A673 (cell line): Measurements from ENCODE around the gene SLC38A3. TPM values are rescaled to one million over a fixed set of nuclear protein-coding genes. Genes with fewer than 3 reads are reported as not detected.

ENCODE experiments used
- BruUV-seq: library from RNA; stranded (reverse); fragments of 400-500 nt; replicated peaks from 2 replicates; lab custom pipeline; 2021; lab: Mats Ljungman, UMichigan
- CTCF ChIA-PET: fragments of 300-600 bp; sonication (Branson Sonifier 250); formaldehyde crosslinking; loops from one replicate; lab custom pipeline; 2022; ENCODE audit warnings: antibody characterized with exemption; lab: Charles Lee
- POLR2A ChIA-PET: fragments of 300-600 bp; sonication (Branson Sonifier 250); formaldehyde crosslinking; loops from one replicate; lab custom pipeline; 2022; ENCODE audit warnings: antibody characterized with exemption; ENCODE audit not compliant: low non-redundant PET; lab: Charles Lee
- DNase-seq: peaks from one replicate; pipeline ENCODE4 v3.0.0-alpha.2; 2015; ENCODE audit warnings: low spot score
- H3K27ac ChIP-seq: fragments of 200-600 bp; sonication (generic); 2 replicates; pipeline ENCODE4 v1.5.1; 2016; ENCODE audit warnings: mixed run types, low read depth, mild to moderate bottlenecking, mixed read lengths, antibody characterized with exemption, low read length; ENCODE audit not compliant: poor library complexity, severe bottlenecking
- H3K27me3 ChIP-seq: fragments of 200-600 bp; sonication (generic); replicated peaks from 2 replicates; pipeline ENCODE4 v1.6.1; 2017; ENCODE audit warnings: mixed run types, low read depth, mild to moderate bottlenecking, mixed read lengths, antibody characterized with exemption, low read length; ENCODE audit not compliant: insufficient read depth, poor library complexity
- H3K36me3 ChIP-seq: fragments of 200-600 bp; sonication (generic); 2 replicates; pipeline ENCODE4 v1.6.1; 2016; ENCODE audit warnings: mixed run types, mild to moderate bottlenecking, mixed read lengths, antibody characterized with exemption, low read length; ENCODE audit not compliant: insufficient read depth, poor library complexity, severe bottlenecking
- H3K4me1 ChIP-seq: fragments of 200-600 bp; sonication (generic); 2 replicates; pipeline ENCODE4 v1.6.1; 2017; ENCODE audit warnings: mixed run types, mild to moderate bottlenecking, mixed read lengths, antibody characterized with exemption, low read length; ENCODE audit not compliant: insufficient read depth, poor library complexity, severe bottlenecking
- H3K4me3 ChIP-seq: fragments of 200-600 bp; sonication (generic); 2 replicates; pipeline ENCODE4 v1.5.1; 2016; ENCODE audit warnings: low read depth, mixed run types, mild to moderate bottlenecking, mixed read lengths, low read length; ENCODE audit not compliant: poor library complexity, severe bottlenecking
- H3K9me3 ChIP-seq: fragments of 200-600 bp; sonication (generic); 2 replicates; pipeline ENCODE4 v1.6.1; 2016; ENCODE audit warnings: mixed run types, low read depth, mild to moderate bottlenecking, mixed read lengths, antibody characterized with exemption, low read length; ENCODE audit not compliant: poor library complexity, severe bottlenecking
- EZH2 ChIP-seq: fragments of 200-600 bp; sonication (generic); IDR thresholded peaks from 2 replicates; pipeline ENCODE4 v1.6.1; 2017; ENCODE audit warnings: borderline replicate concordance, low read depth, mild to moderate bottlenecking, mixed read lengths, antibody characterized with exemption, low read length; ENCODE audit not compliant: poor library complexity, severe bottlenecking
- intact Hi-C: fragments of 100-400 bp; cut with micrococcal nuclease; formaldehyde crosslinking; loops from one replicate; pipeline ENCODE4 v1.10.0; 2022; ENCODE audit not compliant: unreplicated experiment
- total RNA-seq: library from RNA; stranded (reverse); gene quantifications from 2 replicates; pipeline ENCODE4 v1.2.3, GENCODE V29; 2021
- TF ChIP-seq, protein P1 (sequence below): fragments of 300-800, 200-600 bp; sonication (generic); conservative IDR thresholded peaks from 2 replicates; pipeline ENCODE4 v1.5.1; 2017; ENCODE audit warnings: low read depth, mild to moderate bottlenecking, antibody characterized with exemption, low read length, moderate library complexity, mixed read lengths

Gene SLC38A3
- total RNA-seq, 1 experiment from 2014 or later = not detected

DNA sequence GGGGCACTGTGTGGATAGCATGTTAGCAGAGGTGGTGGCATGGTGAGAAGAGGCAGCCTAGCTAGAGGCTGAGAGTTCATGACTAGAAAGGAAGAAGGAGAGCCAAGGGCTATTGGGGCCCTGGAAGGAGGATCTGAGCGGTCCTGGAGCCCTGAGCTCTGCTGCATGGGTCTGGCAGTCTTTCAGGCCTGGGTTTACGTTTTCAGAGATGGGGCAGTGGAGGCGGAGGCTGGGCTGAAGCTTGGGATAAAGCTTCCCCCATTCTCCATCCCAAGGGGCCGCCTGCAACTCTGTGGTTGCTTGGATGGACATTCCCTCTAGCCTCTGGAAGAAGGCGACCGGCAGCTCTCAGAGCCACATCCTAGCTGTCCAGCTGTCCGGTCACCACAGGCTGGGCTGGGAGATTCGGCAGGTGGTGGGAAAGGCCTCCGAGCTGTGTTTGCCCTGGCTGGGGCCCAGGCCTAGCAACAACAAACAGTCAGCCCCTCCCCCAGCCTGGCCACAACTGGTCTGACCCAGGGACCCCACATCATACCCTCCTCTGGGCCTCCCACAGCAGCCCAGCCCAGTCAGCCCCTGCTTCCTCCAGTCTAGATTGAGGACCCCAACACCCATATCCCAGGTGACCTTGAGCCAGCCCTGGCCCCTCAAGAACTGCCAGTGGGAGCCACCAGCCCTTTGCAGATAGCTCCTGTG, 1.8 kb upstream of the SLC38A3 start:
- ChIA-PET POLR2A (no interaction called here), CTCF (no interaction called here)
- intact Hi-C loops = no loop called here
- BruUV-seq = no TSS peak
- Histone ChIP-seq H3K4me3 (no peak overlapping the region), H3K36me3 (no peaks in the 10 kb centered on the region), H3K4me1 (no peaks in the 10 kb centered on the region), H3K27me3 (peaks cover 29% of the 10 kb centered on the region), H3K27ac (no peak overlapping the region), H3K9me3 (no peaks in the 10 kb centered on the region)
- TF ChIP-seq, protein P1, sequence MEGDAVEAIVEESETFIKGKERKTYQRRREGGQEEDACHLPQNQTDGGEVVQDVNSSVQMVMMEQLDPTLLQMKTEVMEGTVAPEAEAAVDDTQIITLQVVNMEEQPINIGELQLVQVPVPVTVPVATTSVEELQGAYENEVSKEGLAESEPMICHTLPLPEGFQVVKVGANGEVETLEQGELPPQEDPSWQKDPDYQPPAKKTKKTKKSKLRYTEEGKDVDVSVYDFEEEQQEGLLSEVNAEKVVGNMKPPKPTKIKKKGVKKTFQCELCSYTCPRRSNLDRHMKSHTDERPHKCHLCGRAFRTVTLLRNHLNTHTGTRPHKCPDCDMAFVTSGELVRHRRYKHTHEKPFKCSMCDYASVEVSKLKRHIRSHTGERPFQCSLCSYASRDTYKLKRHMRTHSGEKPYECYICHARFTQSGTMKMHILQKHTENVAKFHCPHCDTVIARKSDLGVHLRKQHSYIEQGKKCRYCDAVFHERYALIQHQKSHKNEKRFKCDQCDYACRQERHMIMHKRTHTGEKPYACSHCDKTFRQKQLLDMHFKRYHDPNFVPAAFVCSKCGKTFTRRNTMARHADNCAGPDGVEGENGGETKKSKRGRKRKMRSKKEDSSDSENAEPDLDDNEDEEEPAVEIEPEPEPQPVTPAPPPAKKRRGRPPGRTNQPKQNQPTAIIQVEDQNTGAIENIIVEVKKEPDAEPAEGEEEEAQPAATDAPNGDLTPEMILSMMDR = no peak
- TF ChIP-seq EZH2 = no peak
- no peak for DNase-seq

DNA sequence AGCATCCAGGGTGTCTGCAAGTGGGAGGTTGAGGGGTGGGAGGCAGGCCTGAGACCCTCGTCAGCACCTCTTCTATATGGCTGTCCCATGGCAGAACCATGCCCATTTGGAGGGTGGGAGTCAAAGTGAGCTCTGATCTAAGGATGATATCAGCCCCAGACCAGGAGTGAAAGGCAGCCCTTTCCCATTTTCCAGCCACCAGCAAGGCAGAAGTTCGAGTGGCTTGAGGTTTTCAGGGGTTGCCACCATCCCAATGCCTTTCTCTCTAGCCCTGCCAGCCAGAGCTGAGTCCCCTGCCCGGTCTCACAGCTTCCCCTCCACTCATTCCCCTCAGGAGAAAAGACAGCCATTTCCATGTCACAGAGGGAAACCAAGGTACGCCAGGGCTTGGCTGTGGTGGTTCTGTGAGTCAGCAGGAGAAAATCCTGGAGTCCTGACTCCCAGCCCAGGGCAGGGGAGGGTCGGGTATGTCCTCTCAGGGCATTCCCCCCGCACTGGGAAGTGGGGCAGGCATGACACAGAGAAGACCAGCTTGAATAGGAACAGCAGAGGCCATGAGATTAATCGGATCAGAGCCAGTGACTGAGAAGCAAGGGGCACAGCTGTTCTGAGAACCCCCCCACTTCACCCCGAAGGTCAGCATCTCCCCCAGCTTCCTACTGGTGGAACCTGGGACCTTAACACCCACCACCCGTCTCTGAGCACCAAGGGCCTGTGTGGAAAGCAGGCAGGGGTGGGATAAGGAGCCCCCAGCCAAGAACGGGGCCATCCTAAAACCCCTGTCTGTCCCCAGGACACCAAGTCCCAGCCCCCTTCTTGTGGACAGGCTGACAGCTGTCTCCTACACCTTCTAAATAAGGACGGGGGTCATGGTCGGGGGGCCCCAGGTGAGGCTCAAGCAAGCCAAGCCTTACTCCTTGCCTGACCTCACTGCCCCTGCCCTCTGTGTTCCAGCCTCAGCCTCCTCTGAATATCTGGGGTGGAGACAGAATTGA, 965 bp upstream of the SLC38A3 start:
- ChIA-PET POLR2A (no interaction called here), CTCF (no interaction called here)
- intact Hi-C loops = no loop called here

More for the DNA sequence above, 965 bp upstream of the SLC38A3 start:
- TF ChIP-seq, protein P1 = no peak
- TF ChIP-seq EZH2 = no peak
- H3K9me3 ChIP-seq = no peaks in the 10 kb centered on the region
- no peaks in the 10 kb centered on the region for H3K36me3 ChIP-seq
- peaks cover 28% of the 10 kb centered on the region for H3K27me3 ChIP-seq
- no peak for DNase-seq
- no TSS peak for BruUV-seq
- no peak overlapping the region for H3K27ac ChIP-seq
- no peak overlapping the region for H3K4me3 ChIP-seq
- no peaks in the 10 kb centered on the region for H3K4me1 ChIP-seq
